ENCODE results near the gene GPC3. TPM values are rescaled to one million over a fixed set of nuclear protein-coding genes. Genes with fewer than 3 reads are reported as not detected.

The GPC3 gene
- total and polyA plus RNA-seq, 4 donors = 8.3 to 270 (median 52.4) TPM

DNA sequence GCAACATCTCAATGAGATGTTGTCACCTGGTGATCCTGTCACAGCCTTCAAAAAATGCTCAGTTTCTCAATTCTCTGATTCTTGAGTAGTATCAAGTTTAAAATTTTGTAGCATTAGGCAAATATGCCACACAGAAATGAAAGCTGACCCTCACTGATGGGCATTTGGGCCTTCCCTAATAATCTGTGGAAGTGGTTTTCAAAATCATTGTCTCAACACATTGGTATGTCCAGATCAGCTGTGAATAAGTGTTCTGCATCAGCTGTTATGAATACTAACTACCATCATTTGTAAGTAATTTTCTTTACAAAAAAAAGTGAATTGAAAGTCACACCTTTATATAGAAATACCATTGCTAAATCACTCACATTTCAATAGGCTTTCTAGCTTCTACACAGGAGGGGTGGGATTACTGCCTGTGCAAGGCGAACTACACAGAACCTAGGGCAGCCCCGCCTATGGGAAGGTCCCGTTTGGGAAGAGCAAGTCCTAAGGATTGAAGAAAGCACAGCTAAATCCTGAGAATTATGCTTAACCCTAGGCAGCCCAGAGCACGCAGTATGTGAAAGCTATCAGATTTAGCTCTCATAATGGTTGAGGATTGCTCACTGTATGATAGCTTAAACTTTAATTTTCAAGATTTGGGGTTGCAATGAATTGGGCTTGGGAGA is 73.4 kb downstream of the GPC3 start:
- no peak overlapping the region for H3K9ac ChIP-seq (ENCODE audit: insufficient read depth in 1 of 2, low read length in 2 of 2)
- no peak overlapping the region for H3K4me3 ChIP-seq
- H3K4me1 ChIP-seq (ENCODE audit: control insufficient read depth in 5 of 5, insufficient read depth in 5 of 5, low read length in 5 of 5) = peaks cover 0 to 4% (median 0%) of the 10 kb centered on the region in 5 donors
- H3K27ac ChIP-seq (ENCODE audit: low read depth in 1 of 2, low read length in 1 of 2) = no peak overlapping the region
- H3K27me3 ChIP-seq (ENCODE audit: control insufficient read depth in 3 of 3, insufficient read depth in 3 of 3, low read length in 2 of 3) = peaks cover 0 to 4% (median 4%) of the 10 kb centered on the region in 3 donors
- peaks cover 0 to 3% (median under 1%) of the 10 kb centered on the region in 4 donors for H3K36me3 ChIP-seq (ENCODE audit: control insufficient read depth in 4 of 4, insufficient read depth in 4 of 4, low read length in 4 of 4)
- ATAC-seq (ENCODE audit: insufficient read depth, low FRiP score) (no peak), DNase-seq (no peak)
- no peaks in the 10 kb centered on the region for H3K9me3 ChIP-seq (ENCODE audit: control insufficient read depth in 4 of 4, insufficient read depth in 3 of 4, low read length in 3 of 4)
- TF ChIP-seq, protein P1, sequence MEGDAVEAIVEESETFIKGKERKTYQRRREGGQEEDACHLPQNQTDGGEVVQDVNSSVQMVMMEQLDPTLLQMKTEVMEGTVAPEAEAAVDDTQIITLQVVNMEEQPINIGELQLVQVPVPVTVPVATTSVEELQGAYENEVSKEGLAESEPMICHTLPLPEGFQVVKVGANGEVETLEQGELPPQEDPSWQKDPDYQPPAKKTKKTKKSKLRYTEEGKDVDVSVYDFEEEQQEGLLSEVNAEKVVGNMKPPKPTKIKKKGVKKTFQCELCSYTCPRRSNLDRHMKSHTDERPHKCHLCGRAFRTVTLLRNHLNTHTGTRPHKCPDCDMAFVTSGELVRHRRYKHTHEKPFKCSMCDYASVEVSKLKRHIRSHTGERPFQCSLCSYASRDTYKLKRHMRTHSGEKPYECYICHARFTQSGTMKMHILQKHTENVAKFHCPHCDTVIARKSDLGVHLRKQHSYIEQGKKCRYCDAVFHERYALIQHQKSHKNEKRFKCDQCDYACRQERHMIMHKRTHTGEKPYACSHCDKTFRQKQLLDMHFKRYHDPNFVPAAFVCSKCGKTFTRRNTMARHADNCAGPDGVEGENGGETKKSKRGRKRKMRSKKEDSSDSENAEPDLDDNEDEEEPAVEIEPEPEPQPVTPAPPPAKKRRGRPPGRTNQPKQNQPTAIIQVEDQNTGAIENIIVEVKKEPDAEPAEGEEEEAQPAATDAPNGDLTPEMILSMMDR (IDR thresholded peaks at IDR 0.05; ENCODE audit: control extremely low read depth, extremely low read depth) = no peak
- WGBS, 2 donors = 53 to 86% methylated on average over 4 of the region's 4 CpGs

DNA sequence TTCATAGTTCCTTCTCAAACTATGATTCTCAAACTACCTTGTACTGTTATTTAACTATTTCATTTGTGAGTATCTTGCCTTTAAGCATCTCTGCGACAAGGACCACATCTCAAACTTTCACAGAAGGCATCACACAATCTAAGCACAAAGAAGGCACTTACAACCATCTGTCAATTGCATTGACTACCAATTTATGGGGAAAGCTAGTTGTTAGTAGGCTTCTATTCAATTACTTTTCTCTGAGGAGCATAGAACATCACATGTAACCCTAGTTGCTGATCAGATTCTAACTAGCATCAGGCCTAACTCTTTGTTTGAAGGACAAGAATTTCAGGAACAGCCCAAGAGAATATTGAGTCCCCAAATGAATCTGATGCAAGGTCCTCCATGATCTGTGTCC is 74.9 kb downstream of the GPC3 start:
- Histone ChIP-seq H3K9me3 (ENCODE audit: control insufficient read depth in 4 of 4, insufficient read depth in 3 of 4, low read length in 3 of 4) (no peaks in the 10 kb centered on the region), H3K27me3 (ENCODE audit: control insufficient read depth in 3 of 3, insufficient read depth in 3 of 3, low read length in 2 of 3) (peaks cover 0 to 10% (median 4%) of the 10 kb centered on the region in 3 donors), H3K4me3 (no peak overlapping the region), H3K27ac (ENCODE audit: low read depth in 1 of 2, low read length in 1 of 2) (no peak overlapping the region), H3K36me3 (ENCODE audit: control insufficient read depth in 4 of 4, insufficient read depth in 4 of 4, low read length in 4 of 4) (peaks cover 0 to 1% (median 0%) of the 10 kb centered on the region in 4 donors), H3K9ac (ENCODE audit: insufficient read depth in 1 of 2, low read length in 2 of 2) (no peak overlapping the region), H3K4me1 (ENCODE audit: control insufficient read depth in 5 of 5, insufficient read depth in 5 of 5, low read length in 5 of 5) (peaks cover 0 to 4% (median 0%) of the 10 kb centered on the region in 5 donors)
- ATAC-seq (ENCODE audit: insufficient read depth, low FRiP score) (no peak), DNase-seq (no peak)
- TF ChIP-seq, protein P1 (IDR thresholded peaks at IDR 0.05; ENCODE audit: control extremely low read depth, extremely low read depth) = no peak
- WGBS, 2 donors = 67 to 100% methylated on average over 1 of the region's 1 CpG

DNA sequence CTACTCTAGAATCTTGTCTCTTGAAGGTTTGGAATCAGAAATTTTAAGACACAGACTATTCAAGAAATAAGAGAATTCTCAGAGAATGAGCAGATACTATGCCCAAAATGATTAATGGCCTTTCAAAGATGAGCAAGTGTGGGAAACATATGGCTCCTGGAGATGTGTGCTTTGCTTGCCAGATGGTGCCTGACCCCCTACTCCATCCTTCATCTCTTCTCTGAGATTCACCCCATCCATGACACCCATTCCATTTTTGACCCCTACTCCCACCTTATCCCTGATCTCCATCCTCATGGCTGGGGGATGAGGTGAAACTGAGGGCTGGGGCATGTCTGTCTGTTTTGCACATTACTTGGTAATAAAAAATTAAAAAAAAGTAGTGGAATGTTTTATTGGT is 75.5 kb downstream of the GPC3 start:
- TF ChIP-seq, protein P1 (IDR thresholded peaks at IDR 0.05; ENCODE audit: control extremely low read depth, extremely low read depth) = no peak
- H3K36me3 ChIP-seq (ENCODE audit: control insufficient read depth in 4 of 4, insufficient read depth in 4 of 4, low read length in 4 of 4) = no peaks in the 10 kb centered on the region
- no peaks in the 10 kb centered on the region for H3K9me3 ChIP-seq (ENCODE audit: control insufficient read depth in 4 of 4, insufficient read depth in 3 of 4, low read length in 3 of 4)
- no peak for ATAC-seq (ENCODE audit: insufficient read depth, low FRiP score)
- peaks cover 0 to 4% (median 0%) of the 10 kb centered on the region in 5 donors for H3K4me1 ChIP-seq (ENCODE audit: control insufficient read depth in 5 of 5, insufficient read depth in 5 of 5, low read length in 5 of 5)
- no peak overlapping the region for H3K4me3 ChIP-seq
- DNase-seq = no peak
- H3K27me3 ChIP-seq (ENCODE audit: control insufficient read depth in 3 of 3, insufficient read depth in 3 of 3, low read length in 2 of 3) = peaks cover 0 to 14% (median 4%) of the 10 kb centered on the region in 3 donors
- H3K27ac ChIP-seq (ENCODE audit: low read depth in 1 of 2, low read length in 1 of 2) = no peak overlapping the region
- no peak overlapping the region for H3K9ac ChIP-seq (ENCODE audit: insufficient read depth in 1 of 2, low read length in 2 of 2)
